Measurements from ENCODE around the gene RELN. TPM values are rescaled to one million over a fixed set of nuclear protein-coding genes. Genes with fewer than 3 reads are reported as not detected.
"Not testable (repeated sequence)": the region's sequence is repeated elsewhere in the genome, so short reads cannot be mapped to it uniquely, and the experiment has no call there.

The RELN gene
- total RNA-seq, 1 donor from 2014 or later = 17.5 TPM

DNA sequence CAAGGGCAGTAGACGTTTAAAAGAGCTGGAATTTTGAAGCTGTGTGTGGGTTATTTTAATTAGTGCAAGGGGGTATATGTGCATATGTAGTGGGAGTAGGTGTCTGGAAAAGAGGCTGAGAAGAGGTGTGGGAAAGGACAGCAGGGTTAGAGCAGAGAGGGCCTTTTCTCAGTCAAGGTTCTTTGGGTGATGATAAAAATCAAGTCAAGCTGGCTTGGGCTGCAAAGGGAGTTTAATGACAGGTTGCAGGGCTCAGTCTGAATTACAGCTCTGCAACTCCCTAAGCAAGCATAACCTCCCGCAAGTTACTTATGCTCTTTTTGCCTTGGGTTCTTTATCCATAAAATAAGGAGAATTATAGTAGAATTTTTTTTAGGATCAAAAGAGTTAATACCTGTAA, 83.5 kb downstream of the RELN start:
- Mint-ChIP-seq H3K4me3 (no peak overlapping the region), H3K27ac (no peak overlapping the region), H3K9me3 (no peaks in the 10 kb centered on the region), H3K27me3 (peaks cover 3% of the 10 kb centered on the region), H3K4me1 (ENCODE audit: unreplicated experiment) (no peaks in the 10 kb centered on the region), H3K36me3 (no peaks in the 10 kb centered on the region)
- DNase-seq (ENCODE audit: extremely low spot score, unreplicated experiment) = no peak
- TF ChIP-seq, protein P1, sequence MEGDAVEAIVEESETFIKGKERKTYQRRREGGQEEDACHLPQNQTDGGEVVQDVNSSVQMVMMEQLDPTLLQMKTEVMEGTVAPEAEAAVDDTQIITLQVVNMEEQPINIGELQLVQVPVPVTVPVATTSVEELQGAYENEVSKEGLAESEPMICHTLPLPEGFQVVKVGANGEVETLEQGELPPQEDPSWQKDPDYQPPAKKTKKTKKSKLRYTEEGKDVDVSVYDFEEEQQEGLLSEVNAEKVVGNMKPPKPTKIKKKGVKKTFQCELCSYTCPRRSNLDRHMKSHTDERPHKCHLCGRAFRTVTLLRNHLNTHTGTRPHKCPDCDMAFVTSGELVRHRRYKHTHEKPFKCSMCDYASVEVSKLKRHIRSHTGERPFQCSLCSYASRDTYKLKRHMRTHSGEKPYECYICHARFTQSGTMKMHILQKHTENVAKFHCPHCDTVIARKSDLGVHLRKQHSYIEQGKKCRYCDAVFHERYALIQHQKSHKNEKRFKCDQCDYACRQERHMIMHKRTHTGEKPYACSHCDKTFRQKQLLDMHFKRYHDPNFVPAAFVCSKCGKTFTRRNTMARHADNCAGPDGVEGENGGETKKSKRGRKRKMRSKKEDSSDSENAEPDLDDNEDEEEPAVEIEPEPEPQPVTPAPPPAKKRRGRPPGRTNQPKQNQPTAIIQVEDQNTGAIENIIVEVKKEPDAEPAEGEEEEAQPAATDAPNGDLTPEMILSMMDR (conservative IDR thresholded peaks at IDR 0.05) = no peak

DNA sequence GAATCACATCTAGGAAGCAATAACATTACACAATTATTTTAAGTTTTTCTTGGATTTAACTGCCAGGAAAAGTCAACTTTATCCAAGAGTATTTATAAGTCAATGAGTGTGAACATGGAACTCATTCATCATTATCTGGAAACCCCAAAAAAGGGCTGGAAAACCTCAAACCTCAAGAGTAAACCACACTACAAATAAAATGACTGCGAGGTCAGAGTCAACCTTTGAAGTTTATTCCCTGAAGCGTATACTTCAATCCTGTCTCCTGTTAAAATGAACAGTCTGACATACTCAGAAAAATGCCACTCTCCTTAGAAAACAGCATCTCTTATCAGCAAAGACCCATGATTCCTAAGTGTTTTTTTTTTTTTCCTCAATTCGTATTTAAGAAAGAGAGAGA, 86.5 kb downstream of the RELN start:
- Mint-ChIP-seq H3K4me3 (no peak overlapping the region), H3K27me3 (peaks cover 3% of the 10 kb centered on the region), H3K4me1 (ENCODE audit: unreplicated experiment) (no peaks in the 10 kb centered on the region), H3K36me3 (no peaks in the 10 kb centered on the region), H3K9me3 (no peaks in the 10 kb centered on the region), H3K27ac (no peak overlapping the region)
- TF ChIP-seq, protein P1 (conservative IDR thresholded peaks at IDR 0.05) = no peak
- no peak for DNase-seq (ENCODE audit: extremely low spot score, unreplicated experiment)

DNA sequence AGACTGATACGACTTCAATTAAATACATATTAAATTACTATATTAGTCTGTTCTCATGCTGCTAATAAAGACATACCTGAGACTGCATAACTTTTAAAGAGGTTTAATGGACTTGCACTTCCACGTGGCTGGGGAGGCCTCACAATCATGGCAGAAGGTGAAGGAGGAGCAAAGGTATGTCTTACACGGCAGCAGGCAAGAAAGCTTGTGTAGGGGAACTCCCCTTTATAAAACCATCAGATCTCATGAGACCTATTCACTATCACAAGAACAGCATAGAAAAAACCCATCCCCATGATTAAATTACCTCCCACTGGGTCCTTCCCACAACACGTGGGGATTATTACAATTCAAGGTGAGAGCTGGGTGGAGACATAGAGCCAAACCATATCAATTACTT, 92.6 kb downstream of the RELN start:
- H3K27me3 Mint-ChIP-seq; H3K27ac Mint-ChIP-seq; H3K4me1 Mint-ChIP-seq (ENCODE audit: unreplicated experiment); DNase-seq (ENCODE audit: extremely low spot score, unreplicated experiment); H3K9me3 Mint-ChIP-seq; H3K4me3 Mint-ChIP-seq; H3K36me3 Mint-ChIP-seq: not testable (repeated sequence)

DNA sequence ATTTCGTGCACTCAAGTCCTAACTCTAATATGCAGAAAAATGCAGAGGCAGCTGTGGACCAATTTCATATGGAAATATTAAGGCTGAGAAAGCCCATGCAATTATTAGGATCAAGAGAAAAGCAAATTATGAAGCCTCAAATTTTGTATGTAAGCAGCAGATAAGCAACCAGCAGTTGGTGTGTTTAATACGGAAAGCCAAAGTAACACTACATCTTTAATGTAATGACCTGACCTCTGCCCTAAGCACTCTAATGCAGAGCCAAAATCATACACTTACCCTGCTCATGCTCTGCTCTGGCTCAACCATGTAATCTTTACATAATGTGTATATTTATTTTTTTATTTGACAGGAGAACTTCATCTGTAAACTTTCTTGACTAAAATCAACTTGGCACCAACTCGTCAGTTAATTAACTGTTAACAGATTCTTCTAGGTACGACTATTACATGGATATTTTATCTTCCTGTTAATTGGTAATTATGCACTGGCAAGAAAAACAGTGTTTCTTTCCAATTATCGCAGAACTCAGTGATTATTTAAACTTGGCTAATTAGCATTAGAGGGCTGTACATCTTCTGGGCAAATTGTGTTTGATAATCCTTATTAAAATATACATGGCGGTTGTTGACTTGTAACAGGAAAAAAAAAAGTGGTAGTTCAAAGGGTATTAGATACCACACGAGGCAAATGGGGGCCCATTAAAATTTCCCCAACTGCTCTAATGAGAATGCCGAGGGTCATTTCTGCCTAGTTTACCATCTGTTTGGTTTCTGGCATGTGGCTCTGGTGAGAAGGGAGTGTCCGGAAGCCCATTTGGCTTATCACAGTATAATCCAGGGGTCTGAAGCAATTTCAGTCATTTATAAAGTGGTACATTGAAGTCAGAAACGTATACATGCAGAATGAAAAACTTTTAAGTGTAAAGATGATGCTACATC, 94.5 kb downstream of the RELN start:
- H3K4me1 Mint-ChIP-seq (ENCODE audit: unreplicated experiment) = no peaks in the 10 kb centered on the region
- DNase-seq (ENCODE audit: extremely low spot score, unreplicated experiment) = no peak
- no peaks in the 10 kb centered on the region for H3K27me3 Mint-ChIP-seq
- no peaks in the 10 kb centered on the region for H3K36me3 Mint-ChIP-seq
- H3K4me3 Mint-ChIP-seq = no peak overlapping the region
- no peak overlapping the region for H3K27ac Mint-ChIP-seq
- no peaks in the 10 kb centered on the region for H3K9me3 Mint-ChIP-seq
- TF ChIP-seq, protein P1 (conservative IDR thresholded peaks at IDR 0.05) = no peak

DNA sequence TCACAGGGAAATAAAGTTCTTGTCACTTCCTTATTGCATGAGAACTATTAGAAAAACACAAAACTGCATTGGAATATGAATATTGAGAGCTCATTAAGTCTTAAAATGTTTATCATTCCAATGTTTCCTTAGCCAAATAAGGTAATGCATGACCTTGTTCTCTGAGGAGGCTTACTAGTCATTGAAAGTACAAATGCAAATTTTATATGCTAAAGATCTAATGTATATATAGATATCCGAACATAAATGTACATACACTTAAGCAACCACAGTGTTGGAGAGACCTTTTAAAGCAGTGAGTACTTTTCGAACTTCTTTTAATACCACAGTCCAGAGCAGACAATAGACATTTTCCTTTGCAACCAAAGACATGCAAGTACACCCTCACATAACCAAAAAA, 96.1 kb downstream of the RELN start:
- Mint-ChIP-seq H3K4me1 (ENCODE audit: unreplicated experiment) (no peaks in the 10 kb centered on the region), H3K27ac (no peak overlapping the region), H3K9me3 (no peaks in the 10 kb centered on the region), H3K36me3 (no peaks in the 10 kb centered on the region), H3K4me3 (no peak overlapping the region), H3K27me3 (no peaks in the 10 kb centered on the region)
- no peak for DNase-seq (ENCODE audit: extremely low spot score, unreplicated experiment)
- TF ChIP-seq, protein P1 (conservative IDR thresholded peaks at IDR 0.05) = no peak

DNA sequence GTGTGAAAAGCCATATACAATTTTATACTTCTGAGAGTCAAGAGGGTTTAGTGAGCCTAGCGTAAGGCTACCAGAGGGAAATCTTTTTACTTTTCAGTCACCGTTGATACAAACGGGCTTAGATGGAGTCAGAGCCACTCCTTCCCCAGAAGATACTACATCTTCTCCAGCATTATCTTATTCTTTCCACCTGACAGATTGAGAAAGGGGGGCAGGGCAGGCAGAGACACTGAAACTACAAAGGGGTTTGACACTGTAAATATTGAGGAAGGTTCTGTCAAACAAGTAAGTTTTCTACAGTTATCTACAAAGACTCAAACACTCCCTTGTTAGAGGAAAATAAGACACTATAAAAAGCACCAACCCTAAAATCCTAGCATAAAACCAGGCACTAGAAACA, 100.0 kb downstream of the RELN start:
- Mint-ChIP-seq H3K36me3 (no peaks in the 10 kb centered on the region), H3K9me3 (no peaks in the 10 kb centered on the region), H3K27me3 (no peaks in the 10 kb centered on the region), H3K4me1 (ENCODE audit: unreplicated experiment) (no peaks in the 10 kb centered on the region), H3K4me3 (no peak overlapping the region), H3K27ac (no peak overlapping the region)
- DNase-seq (ENCODE audit: extremely low spot score, unreplicated experiment) = no peak
- TF ChIP-seq, protein P1 (conservative IDR thresholded peaks at IDR 0.05) = no peak

All from type B pancreatic cell (in vitro differentiated cells).